ENCODE data around the gene CAPZB. TPM values are rescaled to one million over a fixed set of nuclear protein-coding genes. Genes with fewer than 3 reads are reported as not detected.
A peak's percentile ranks its signal among the peaks of the same experiment; 100 is the strongest.

Gene CAPZB
- total RNA-seq, 4 donors from 2014 or later = 127 to 404 (median 136) TPM

GRCh38 chr1:19478322-19478721 lies 7.0 kb downstream of the CAPZB start:
- Histone ChIP-seq H3K4me1 (peaks cover 55 to 93% (median 80%) of the 10 kb centered on the region in 4 donors), H3K9me3 (no peaks in the 10 kb centered on the region), H3K27me3 (no peaks in the 10 kb centered on the region), H3K27ac (peak overlapping the region; percentile 45 to 100 (median 90)), H3K36me3 (peaks cover 0 to under 1% (median 0%) of the 10 kb centered on the region in 4 donors), H3K4me3 (no peak overlapping the region)
- intact Hi-C loops (cut with DNase I; ENCODE audit: low total_unique reads) = no loop called here
- 69 to 75% methylated on average over 6 to 9 of the region's 9 CpGs for WGBS, 2 donors (ENCODE audit: low coverage in 1 of 2)
- TF ChIP-seq CTCF (IDR thresholded peaks at IDR 0.05) = no peak
- TF ChIP-seq POLR2A (IDR thresholded peaks at IDR 0.05) = no peak
- no peak for TF ChIP-seq POLR2AphosphoS5 (IDR thresholded peaks at IDR 0.05)
- TF ChIP-seq EP300 (IDR thresholded peaks at IDR 0.05; ENCODE audit: low read depth) = no peak
- in situ Hi-C loops (cut with MboI; ENCODE audit: low pct_ligation_motif_present in 1 of 4, low pct_unique_long_range_greater_than_20kb in 1 of 4, low sequenced_read_pairs in 3 of 4) = loop anchor here in 2 of 4 donors (25.0 kb wide), 2 partner anchors 109 to 184 kb away; partner anchors contain the start of gene HTR6 (in 1 of the 2)
- DNase-seq = no peak

GRCh38 chr1:19477284-19478249 lies 7.8 kb downstream of the CAPZB start:
- intact Hi-C loops (cut with DNase I; ENCODE audit: low total_unique reads) = no loop called here
- peaks cover 49 to 88% (median 75%) of the 10 kb centered on the region in 4 donors for H3K4me1 ChIP-seq

DNA sequence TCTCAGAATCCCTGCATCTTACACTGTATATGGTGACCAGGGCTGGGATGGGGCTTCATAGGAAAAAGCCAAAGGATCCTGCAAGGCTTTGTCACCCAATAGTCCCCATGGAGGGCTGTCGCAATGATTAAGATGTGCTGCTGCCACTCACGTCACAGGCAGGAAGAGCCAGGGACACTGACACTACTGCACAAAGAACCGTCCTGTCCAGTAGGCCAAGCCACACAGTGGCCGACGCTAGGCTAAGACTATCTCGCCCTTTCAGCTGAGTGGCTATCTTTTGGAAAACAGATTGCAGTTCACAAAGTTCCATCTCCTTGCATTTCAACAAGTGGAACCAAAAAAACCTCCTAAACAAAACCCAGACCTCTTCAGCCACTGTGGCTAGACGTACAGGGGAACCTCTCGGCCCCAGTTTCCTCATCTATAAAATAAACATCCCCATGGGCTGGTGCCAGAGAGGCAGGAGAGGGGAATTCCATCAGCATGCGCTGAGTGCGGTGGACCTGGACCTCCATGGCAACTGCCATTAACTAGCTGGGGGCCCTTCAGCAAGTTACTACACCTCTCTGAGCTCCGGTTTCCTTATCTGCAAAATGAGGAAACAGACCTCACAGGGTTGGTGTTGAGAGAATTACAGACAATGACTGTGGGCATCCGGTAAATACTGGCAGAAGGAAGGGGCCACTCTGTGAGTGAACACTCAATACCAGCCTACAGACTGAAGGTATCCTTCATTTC lies 8.7 kb downstream of the CAPZB start:
- Histone ChIP-seq H3K27ac (peak overlapping the region; percentile 45 to 100 (median 90)), H3K36me3 (peaks cover 0 to 4% (median 0%) of the 10 kb centered on the region in 4 donors), H3K4me1 (peaks cover 43 to 85% (median 69%) of the 10 kb centered on the region in 4 donors), H3K27me3 (no peaks in the 10 kb centered on the region), H3K4me3 (peak overlapping the region in 1 of 4 donors; percentile 7), H3K9me3 (no peaks in the 10 kb centered on the region)
- WGBS, 2 donors (ENCODE audit: low coverage in 1 of 2) = 43% methylated on average over 12 of the region's 12 CpGs; no CpG with 5 or more reads in 1 of the 2 donors
- intact Hi-C loops (cut with DNase I; ENCODE audit: low total_unique reads) (no loop called here), in situ Hi-C loops (cut with MboI; ENCODE audit: low pct_ligation_motif_present in 1 of 4, low pct_unique_long_range_greater_than_20kb in 1 of 4, low sequenced_read_pairs in 3 of 4) (loop anchor here in 2 of 4 donors (25.0 kb wide), 2 partner anchors 111 to 186 kb away; partner anchors contain the start of gene HTR6 (in 1 of the 2))
- TF ChIP-seq EP300 (IDR thresholded peaks at IDR 0.05; ENCODE audit: low read depth) (no peak), POLR2A (IDR thresholded peaks at IDR 0.05) (no peak), POLR2AphosphoS5 (IDR thresholded peaks at IDR 0.05) (no peak), CTCF (IDR thresholded peaks at IDR 0.05) (no peak)
- DNase-seq = no peak

More at GRCh38 chr1:19477284-19478249, 7.8 kb downstream of the CAPZB start:
- Histone ChIP-seq H3K36me3 (peaks cover 0 to 4% (median 0%) of the 10 kb centered on the region in 4 donors), H3K4me3 (peak overlapping the region in 1 of 4 donors; percentile 7), H3K27me3 (no peaks in the 10 kb centered on the region), H3K27ac (peak overlapping the region; percentile 45 to 100 (median 90)), H3K9me3 (no peaks in the 10 kb centered on the region)
- no peak for TF ChIP-seq CTCF (IDR thresholded peaks at IDR 0.05)
- peak in 1 of 3 donors; percentile 8 for TF ChIP-seq POLR2AphosphoS5 (IDR thresholded peaks at IDR 0.05)
- peak; percentile 42 for TF ChIP-seq POLR2A (IDR thresholded peaks at IDR 0.05)
- TF ChIP-seq EP300 (IDR thresholded peaks at IDR 0.05; ENCODE audit: low read depth) = no peak
- in situ Hi-C loops (cut with MboI; ENCODE audit: low pct_ligation_motif_present in 1 of 4, low pct_unique_long_range_greater_than_20kb in 1 of 4, low sequenced_read_pairs in 3 of 4) = loop anchor here in 2 of 4 donors (25.0 kb wide), 2 partner anchors 110 to 185 kb away; partner anchors contain the start of gene HTR6 (in 1 of the 2)
- WGBS, 2 donors (ENCODE audit: low coverage in 1 of 2) = 53% methylated on average over 11 of the region's 11 CpGs; no CpG with 5 or more reads in 1 of the 2 donors
- DNase-seq = peak; percentile 51

All from transverse colon (tissue), 4 donors.